Measurements from ENCODE around the gene AP3B1. TPM values are rescaled to one million over a fixed set of nuclear protein-coding genes. Genes with fewer than 3 reads are reported as not detected.

Gene AP3B1
- total and polyA plus RNA-seq, 2 of the 8 experiments (the other 6 are each of a cell fraction or from before 2014, with no cell fraction given) = 45.8 to 48.3 TPM

- H3K9me3 ChIP-seq (ENCODE audit: insufficient read depth in 2 of 2, low read depth in 1 of 2, low read length in 1 of 2) = no peaks in the 10 kb centered on the region
- POLR2A ChIA-PET (ENCODE audit: partially characterized antibody) = no interaction called here
- peaks cover 0 to 2% of the 10 kb centered on the region in 2 experiments for H4K20me1 ChIP-seq (replicated peaks in 1 of 2; ENCODE audit: control insufficient read depth in 1 of 2, insufficient read depth in 2 of 2, low read length in 2 of 2)
- no peaks in the 10 kb centered on the region for H3K36me3 ChIP-seq (ENCODE audit: control insufficient read depth in 2 of 4, insufficient read depth in 4 of 4, low read length in 3 of 4)
- no peak overlapping the region for H2AK5ac ChIP-seq (ENCODE audit: low read depth, low read length)
- H2AFZ ChIP-seq (ENCODE audit: low read length) = no peak overlapping the region
- no peak overlapping the region for H3K4me2 ChIP-seq (ENCODE audit: insufficient read depth in 1 of 2, low read depth in 2 of 2, low read length in 2 of 2)
- H2BK12ac ChIP-seq (ENCODE audit: low read depth, low read length) = no peak overlapping the region
- H3K27me3 ChIP-seq (replicated peaks in 1 of 4; ENCODE audit: control insufficient read depth in 3 of 4, extremely low read depth in 1 of 4, insufficient read depth in 3 of 4, low read length in 3 of 4) = peaks cover 0 to 1% (median 0%) of the 10 kb centered on the region in 4 experiments; a peak in 1 of 7 replicates
- no peak overlapping the region for H3K14ac ChIP-seq (ENCODE audit: insufficient read length)
- H3K79me2 ChIP-seq (ENCODE audit: control insufficient read depth in 1 of 2, insufficient read depth in 2 of 2, low read length in 2 of 2) = no peaks in the 10 kb centered on the region
- H3K18ac ChIP-seq (ENCODE audit: extremely low read depth, low read length) = no peak overlapping the region
- no peak overlapping the region for H3K56ac ChIP-seq (replicated peaks; ENCODE audit: insufficient read length, low read depth, low read length)
- H2BK120ac ChIP-seq (replicated peaks; ENCODE audit: low read depth, low read length) = no peak overlapping the region
- no peak overlapping the region for H2BK15ac ChIP-seq (ENCODE audit: low read length)
- no peak overlapping the region for H3K4ac ChIP-seq (replicated peaks; ENCODE audit: insufficient read length, low read depth, low read length)
- peaks cover 0 to 3% (median 0%) of the 10 kb centered on the region in 4 experiments; a peak in 2 of 7 replicates for H3K4me1 ChIP-seq (replicated peaks in 1 of 4; ENCODE audit: control insufficient read depth in 3 of 4, insufficient read depth in 4 of 4, low read length in 3 of 4)
- FAIRE-seq = no peak
- H3K79me1 ChIP-seq (ENCODE audit: low read depth, low read length) = no peaks in the 10 kb centered on the region
- H3K9ac ChIP-seq (replicated peaks in 1 of 4; ENCODE audit: extremely low read depth in 1 of 4, low read depth in 3 of 4, low read length in 3 of 4) = no peak overlapping the region
- 90% methylated on average over 5 of the region's 5 CpGs; no CpG with 5 or more reads in 1 of the 2 experiments for WGBS, 2 experiments (ENCODE audit: extremely low coverage in 1 of 2, insufficient coverage in 1 of 2, insufficient read length in 1 of 2, insufficient replicate concordance in 2 of 2, low coverage in 1 of 2, low lambda C conversion rate in 2 of 2, missing lambda C conversion rate in 1 of 2)
- H4K8ac ChIP-seq (ENCODE audit: extremely low read depth, insufficient read depth, low read length) = no peak overlapping the region
- CTCF ChIA-PET (ENCODE audit: partially characterized antibody) = interaction anchor here (0.7 to 1.6 kb wide), 4 partner anchors 11 to 270 kb away, joined by 3 to 5 read pairs (median 3); no protein-coding TSS in a partner anchor
- H3K4me3 ChIP-seq (ENCODE audit: extremely low read depth in 1 of 4, insufficient read depth in 2 of 4, low read depth in 3 of 4, low read length in 4 of 4) = no peak overlapping the region
- TF ChIP-seq YY1 (IDR thresholded peaks at IDR 0.05; ENCODE audit: low read depth, low read length) = no peak
- TF ChIP-seq RFX5 (IDR thresholded peaks at IDR 0.05; ENCODE audit: borderline replicate concordance, low read depth, low read length) = no peak
- TF ChIP-seq SIX5 (IDR thresholded peaks at IDR 0.05; ENCODE audit: low read depth, low read length) = no peak
- TF ChIP-seq RAD21 (IDR thresholded peaks at IDR 0.05 in 1 of 2, conservative IDR thresholded peaks at IDR 0.05 in 1 of 2; ENCODE audit: low read depth in 2 of 2, low read length in 2 of 2) = no peak
- no peak for TF ChIP-seq TAF1 (IDR thresholded peaks at IDR 0.05; ENCODE audit: low read depth, low read length)
- no peak for TF ChIP-seq TCF12 (IDR thresholded peaks at IDR 0.05; ENCODE audit: low read depth, low read length)
- no peak overlapping the region for H2BK5ac ChIP-seq (ENCODE audit: low read depth, low read length)
- no peak overlapping the region for H4K5ac ChIP-seq (ENCODE audit: insufficient read length, low read depth, low read length)
- H3K27ac ChIP-seq (ENCODE audit: low read depth, low read length) = no peak overlapping the region
- no peak overlapping the region for H4K91ac ChIP-seq (replicated peaks; ENCODE audit: insufficient read length, low read length)
- no peak for DNase-seq (ENCODE audit: low read depth in 1 of 2, low spot score in 2 of 2)
- no peak overlapping the region for H2BK20ac ChIP-seq (ENCODE audit: low read length)
- H3K23ac ChIP-seq (ENCODE audit: insufficient read length) = no peak overlapping the region
- no peaks in the 10 kb centered on the region for H3K23me2 ChIP-seq (ENCODE audit: low read depth, low read length)
Observed at GRCh38 chr5:78003450-78003849, 291.0 kb downstream of the AP3B1 start.

All from H1 (cell line).